Epithelial cell of proximal tubule (primary cell): ENCODE results near the gene PTPRN2. TPM values are rescaled to one million over a fixed set of nuclear protein-coding genes. Genes with fewer than 3 reads are reported as not detected.
"Not testable (repeated sequence)": the region's sequence is repeated elsewhere in the genome, so short reads cannot be mapped to it uniquely, and the experiment has no call there.

Experiments
- DNase-seq: peaks from one replicate; pipeline ENCODE4 v3.0.0-alpha.2; 2011; ENCODE audit warnings: low read depth
- H3K4me3 ChIP-seq: 2 replicates; pipeline ENCODE4 v1.5.1; 2011; ENCODE audit warnings: low read depth, mild to moderate bottlenecking, low read length
- total RNA-seq: library from RNA; depleted of rRNA; stranded (reverse); fragments of >200 nt; gene quantifications from 2 replicates; pipeline ENCODE4 v1.2.3, GENCODE V29; 2015
- TF ChIP-seq, protein P1 (sequence below): conservative IDR thresholded peaks from 2 replicates; pipeline ENCODE4 v1.5.1; 2012; ENCODE audit warnings: low read depth, mild to moderate bottlenecking, low read length

PTPRN2 gene
- total RNA-seq, 1 donor from 2014 or later: 2.8 TPM

DNA sequence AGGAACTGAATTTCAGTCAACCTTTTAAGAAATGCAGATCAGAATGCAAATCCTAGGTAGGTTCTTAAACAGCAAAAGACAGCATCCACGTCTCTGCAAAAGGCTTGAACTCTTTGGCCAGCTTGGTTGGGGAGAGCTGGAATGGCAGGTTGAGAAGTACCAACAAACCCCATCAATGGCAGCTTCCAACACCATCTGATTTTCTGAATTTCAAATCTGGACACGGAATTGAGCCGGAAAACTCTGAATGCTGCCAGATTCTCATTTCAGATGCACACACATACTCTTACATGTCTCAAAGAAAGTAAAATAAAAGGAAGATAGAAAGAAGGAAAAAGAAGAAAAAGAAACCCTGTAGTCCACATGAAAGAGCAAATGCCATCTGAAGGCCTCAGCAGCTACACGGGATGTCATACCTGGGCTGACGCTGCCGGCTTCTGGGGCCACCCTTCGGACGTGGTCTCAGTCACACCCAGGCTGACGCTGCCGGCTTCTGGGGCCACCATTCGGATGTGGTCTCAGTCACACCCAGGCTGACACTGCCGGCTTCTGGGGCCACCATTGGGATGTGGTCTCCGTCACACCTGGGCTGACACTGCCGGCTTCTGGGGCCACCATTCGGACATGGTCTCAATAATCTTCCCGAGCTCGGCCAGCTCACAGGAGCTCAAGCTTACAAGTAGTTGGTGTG, 165.3 kb downstream of the PTPRN2 start:
- no peak overlapping the region for H3K4me3 ChIP-seq
- no peak for DNase-seq
- TF ChIP-seq, protein P1, sequence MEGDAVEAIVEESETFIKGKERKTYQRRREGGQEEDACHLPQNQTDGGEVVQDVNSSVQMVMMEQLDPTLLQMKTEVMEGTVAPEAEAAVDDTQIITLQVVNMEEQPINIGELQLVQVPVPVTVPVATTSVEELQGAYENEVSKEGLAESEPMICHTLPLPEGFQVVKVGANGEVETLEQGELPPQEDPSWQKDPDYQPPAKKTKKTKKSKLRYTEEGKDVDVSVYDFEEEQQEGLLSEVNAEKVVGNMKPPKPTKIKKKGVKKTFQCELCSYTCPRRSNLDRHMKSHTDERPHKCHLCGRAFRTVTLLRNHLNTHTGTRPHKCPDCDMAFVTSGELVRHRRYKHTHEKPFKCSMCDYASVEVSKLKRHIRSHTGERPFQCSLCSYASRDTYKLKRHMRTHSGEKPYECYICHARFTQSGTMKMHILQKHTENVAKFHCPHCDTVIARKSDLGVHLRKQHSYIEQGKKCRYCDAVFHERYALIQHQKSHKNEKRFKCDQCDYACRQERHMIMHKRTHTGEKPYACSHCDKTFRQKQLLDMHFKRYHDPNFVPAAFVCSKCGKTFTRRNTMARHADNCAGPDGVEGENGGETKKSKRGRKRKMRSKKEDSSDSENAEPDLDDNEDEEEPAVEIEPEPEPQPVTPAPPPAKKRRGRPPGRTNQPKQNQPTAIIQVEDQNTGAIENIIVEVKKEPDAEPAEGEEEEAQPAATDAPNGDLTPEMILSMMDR: no peak

DNA sequence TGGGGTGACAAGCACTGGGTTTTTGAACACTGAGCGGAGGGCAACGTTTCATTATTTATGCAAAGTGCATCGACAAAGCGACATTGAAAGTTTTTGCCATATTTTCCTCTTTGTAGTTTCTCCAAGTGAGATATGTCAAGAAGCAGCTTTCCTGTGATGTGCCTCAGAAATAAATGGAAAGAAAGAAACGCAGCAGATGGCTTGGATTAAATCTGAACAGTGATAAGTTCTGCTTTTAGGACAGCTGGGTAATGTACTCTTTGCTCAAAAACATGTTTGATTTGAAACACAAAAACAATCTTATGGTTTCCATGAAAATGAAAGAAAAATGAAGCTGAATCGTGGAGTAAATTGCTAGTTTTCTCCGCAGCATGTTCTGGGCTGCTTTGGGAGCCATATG, 166.3 kb downstream of the PTPRN2 start:
- DNase-seq: no peak
- no peak overlapping the region for H3K4me3 ChIP-seq
- TF ChIP-seq, protein P1: no peak

DNA sequence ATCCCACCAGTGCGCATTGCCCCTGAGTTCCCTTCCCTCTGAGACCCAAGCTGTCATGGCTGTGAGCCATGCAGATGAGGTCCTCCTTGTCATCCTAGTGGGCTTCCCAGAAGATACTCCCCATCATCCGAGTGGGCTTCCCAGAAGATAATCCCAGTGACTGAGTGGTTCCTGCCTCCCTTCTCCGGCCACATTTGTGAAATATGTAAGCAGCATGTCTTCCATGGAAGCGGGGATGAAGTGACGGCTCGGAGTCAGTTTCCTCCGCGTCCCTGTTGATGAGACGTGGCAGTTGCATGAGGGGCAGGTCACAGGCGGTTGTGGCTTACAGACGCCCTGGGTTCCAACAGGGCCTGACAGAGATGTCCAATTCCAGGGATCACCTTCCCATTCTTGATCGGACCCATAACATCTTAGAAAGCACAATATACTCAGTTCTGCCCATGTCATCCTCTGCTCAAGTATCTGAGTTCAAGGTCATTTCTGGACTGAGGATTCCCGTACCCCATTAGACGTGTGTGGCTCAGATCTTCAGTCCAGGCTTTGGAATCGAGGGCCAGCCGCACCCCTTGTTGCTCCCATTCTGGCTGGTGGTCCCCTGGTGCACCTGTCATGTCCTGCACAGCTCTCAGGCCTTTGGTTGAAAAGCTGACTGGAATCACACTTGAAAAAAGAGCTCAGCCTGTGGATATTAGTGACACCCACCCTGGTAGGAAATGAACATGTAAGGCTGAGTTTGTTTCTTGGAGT, 166.9 kb downstream of the PTPRN2 start:
- TF ChIP-seq, protein P1: no peak
- H3K4me3 ChIP-seq: no peak overlapping the region
- no peak for DNase-seq

DNA sequence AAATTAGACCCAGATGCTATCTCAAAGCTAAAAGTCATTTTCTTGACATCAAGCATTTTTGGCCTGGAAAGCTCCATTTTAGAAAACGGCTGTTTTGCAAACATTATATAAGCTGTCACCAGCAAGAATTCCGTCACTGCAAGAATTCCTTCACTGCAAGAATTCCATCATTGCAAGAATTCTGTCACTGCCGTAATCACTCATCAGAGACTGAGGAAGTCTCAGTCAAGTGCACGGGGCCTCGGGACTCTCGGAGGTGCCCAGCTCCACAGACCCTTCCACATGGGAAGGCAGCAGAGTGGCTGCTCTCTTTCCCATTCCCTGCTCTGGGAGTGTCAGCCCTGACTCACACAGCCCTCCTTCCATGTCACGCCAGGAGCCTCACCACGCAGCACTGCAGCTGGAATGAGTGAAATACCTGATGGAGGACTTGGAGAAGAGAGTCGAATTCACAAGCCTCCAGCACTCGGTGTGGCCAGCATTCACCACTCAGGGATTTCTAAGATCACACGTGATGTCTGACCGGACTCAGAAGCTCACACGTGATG, 168.3 kb downstream of the PTPRN2 start:
- DNase-seq: no peak
- no peak overlapping the region for H3K4me3 ChIP-seq
- TF ChIP-seq, protein P1: no peak

DNA sequence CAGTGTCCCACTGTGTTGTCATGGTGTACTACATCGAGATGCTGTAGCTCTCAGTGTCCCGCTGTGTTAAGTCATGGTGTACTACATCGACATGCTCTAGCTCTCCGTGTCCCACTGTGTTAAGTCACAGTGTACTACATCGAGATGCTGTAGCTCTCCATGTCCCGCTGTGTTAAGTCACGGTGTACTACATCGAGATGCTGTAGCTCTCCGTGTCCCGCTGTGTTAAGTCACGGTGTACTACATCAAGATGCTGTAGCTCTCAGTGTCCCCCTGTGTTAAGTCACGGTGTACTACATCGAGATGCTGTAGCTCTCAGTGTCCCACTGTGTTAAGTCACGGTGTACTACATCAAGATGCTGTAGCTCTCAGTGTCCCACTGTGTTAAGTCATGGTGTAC, 169.2 kb downstream of the PTPRN2 start:
- DNase-seq, H3K4me3 ChIP-seq: not testable (repeated sequence)

- TF ChIP-seq, protein P1: no peak
- H3K4me3 ChIP-seq: no peak overlapping the region
- DNase-seq: no peak
These were observed 171.2 kb downstream of the PTPRN2 start for GRCh38 chr7:158416283-158416933.

DNA sequence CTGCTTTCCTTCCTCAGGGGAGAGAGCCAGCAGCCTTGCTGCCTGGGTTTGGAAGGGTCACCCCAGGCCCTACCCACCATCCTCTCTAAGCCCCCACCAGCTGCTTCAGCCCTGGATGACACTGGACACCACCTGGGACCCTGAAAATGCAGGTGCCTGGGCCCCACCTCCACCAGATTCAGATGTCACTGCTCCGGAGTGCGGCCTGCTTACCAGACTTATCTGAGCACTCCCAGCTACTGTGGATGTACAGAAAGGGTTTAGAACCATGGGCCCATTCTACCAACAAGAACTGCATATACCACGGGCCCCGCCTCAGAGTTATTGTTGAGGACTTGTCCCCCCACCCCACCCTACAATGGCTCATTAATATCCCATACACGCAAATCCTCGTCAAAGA, 172.3 kb downstream of the PTPRN2 start:
- H3K4me3 ChIP-seq: no peak overlapping the region
- TF ChIP-seq, protein P1: no peak
- no peak for DNase-seq
